NK-92 (cell line): ENCODE measurements around the gene ZNF19.

Experiments
- DNase-seq: peaks from one replicate; lab custom pipeline; 2025; ENCODE audit not compliant: unreplicated experiment; lab: John Stamatoyannopoulos, UW

ZNF19 gene

GRCh38 chr16:71443714-71444113 is 45.4 kb downstream of the ZNF19 start:
- DNase-seq: no peak

GRCh38 chr16:71442051-71442440 is 47.1 kb downstream of the ZNF19 start, which contains the start of gene TLE7:
TLE7 (minus strand) TSS chr16:71442054; CDS start chr16:71433324, 8,730 bp downstream.
- DNase-seq: no peak

DNA sequence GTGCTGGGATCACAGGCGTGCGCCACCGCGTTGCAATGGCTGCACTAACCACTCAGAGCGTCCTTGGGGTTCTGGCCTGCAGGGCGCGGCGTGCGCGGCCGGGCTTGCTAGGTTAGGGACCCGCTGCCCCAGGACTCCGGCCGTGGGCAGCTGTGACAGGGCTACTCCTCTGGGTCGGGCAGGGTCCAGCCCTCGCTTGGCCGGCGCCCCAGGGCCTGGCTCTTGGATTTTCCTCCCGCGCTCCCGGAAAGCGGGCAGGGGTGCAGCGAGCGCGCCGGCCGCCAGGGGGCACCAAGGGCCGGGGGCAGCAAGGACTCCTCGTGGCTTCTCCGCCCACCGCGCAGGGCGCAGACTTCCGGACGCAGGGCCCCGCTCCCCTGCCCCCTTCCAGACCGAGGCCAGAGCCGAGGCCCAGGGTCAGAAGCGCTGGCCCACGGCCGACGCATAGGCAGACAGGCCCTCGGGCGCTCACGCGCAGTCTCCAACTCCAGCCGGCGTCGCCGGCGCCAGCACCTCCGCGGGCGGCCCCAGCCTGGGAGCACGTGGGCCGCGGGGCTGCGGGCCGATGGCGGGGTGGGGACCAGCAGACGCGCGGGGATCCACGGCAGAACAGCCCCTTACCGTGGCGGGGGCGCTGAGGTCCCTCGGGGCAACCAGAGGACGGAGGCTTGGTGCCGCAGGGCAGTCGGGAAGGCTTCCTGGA is 47.6 kb downstream of the ZNF19 start:
- no peak for DNase-seq

DNA sequence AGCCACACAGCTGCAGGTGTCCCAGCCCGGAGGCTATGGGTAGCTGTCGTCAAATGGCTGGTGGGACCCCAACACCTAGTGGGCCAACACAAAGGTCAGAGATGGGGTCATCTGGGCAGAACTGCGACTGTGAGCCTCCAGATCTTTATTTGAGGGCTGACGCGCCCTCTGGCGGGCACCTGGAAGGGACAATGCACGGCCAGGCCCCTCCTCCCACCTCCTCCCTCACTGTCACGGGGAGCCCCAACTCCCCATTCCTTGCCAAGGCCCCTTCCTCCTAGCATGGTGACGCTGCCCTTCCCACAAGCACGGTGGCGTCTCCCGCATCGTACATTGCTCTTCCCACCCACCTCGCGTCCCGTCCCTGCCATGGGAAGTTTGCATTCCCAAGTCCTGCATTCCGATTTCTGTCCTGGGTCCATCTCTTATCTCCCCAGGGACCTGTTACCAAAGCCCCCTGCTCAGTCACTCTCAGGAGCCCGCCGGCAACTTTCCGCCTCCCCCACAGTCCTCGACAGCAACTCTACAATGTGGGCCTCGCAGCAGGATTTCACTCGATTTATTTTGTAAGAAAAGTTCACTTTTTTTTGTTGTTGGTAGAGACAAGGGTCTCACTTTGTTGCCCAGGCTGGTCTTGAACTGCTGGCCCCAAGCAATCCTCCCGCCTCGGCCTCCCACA is 48.3 kb downstream of the ZNF19 start:
- DNase-seq: no peak

- no peak for DNase-seq
Observed at GRCh38 chr16:71439523-71439922, 49.6 kb downstream of the ZNF19 start.

- DNase-seq: no peak
Observed at GRCh38 chr16:71436473-71436872, 52.7 kb downstream of the ZNF19 start.

- DNase-seq: no peak
Observed at GRCh38 chr16:71432906-71433305, 56.2 kb downstream of the ZNF19 start.

GRCh38 chr16:71431991-71432390 is 57.1 kb downstream of the ZNF19 start:
- no peak for DNase-seq

- DNase-seq: no peak
Observed at GRCh38 chr16:71431176-71431575, 57.9 kb downstream of the ZNF19 start.

GRCh38 chr16:71430744-71431143 is 58.4 kb downstream of the ZNF19 start:
- no peak for DNase-seq

DNA sequence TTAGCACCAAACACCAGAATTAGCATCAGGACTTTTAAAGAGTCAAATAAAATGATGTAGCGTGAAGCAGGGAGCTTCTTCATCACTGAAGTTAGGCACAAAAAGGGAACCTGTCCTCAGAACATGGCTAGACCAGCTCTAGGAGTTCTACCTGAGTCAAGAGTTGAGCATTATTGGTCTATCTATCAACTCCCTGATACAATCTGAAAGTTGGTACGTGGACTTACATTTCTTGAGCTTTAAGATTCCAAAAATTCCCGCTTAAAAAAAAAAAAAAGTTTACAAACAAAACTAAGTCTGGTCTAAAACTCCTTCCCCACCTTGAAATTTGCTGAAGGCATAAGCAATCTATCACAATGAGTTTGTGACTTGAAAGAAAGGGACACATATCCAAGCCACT is 59.5 kb downstream of the ZNF19 start:
- no peak for DNase-seq

- DNase-seq: no peak
Observed at GRCh38 chr16:71428883-71429282, 60.2 kb downstream of the ZNF19 start.

- no peak for DNase-seq
Observed at GRCh38 chr16:71428385-71428784, 60.7 kb downstream of the ZNF19 start.

GRCh38 chr16:71426880-71427615 is 62.1 kb downstream of the ZNF19 start:
- no peak for DNase-seq

DNA sequence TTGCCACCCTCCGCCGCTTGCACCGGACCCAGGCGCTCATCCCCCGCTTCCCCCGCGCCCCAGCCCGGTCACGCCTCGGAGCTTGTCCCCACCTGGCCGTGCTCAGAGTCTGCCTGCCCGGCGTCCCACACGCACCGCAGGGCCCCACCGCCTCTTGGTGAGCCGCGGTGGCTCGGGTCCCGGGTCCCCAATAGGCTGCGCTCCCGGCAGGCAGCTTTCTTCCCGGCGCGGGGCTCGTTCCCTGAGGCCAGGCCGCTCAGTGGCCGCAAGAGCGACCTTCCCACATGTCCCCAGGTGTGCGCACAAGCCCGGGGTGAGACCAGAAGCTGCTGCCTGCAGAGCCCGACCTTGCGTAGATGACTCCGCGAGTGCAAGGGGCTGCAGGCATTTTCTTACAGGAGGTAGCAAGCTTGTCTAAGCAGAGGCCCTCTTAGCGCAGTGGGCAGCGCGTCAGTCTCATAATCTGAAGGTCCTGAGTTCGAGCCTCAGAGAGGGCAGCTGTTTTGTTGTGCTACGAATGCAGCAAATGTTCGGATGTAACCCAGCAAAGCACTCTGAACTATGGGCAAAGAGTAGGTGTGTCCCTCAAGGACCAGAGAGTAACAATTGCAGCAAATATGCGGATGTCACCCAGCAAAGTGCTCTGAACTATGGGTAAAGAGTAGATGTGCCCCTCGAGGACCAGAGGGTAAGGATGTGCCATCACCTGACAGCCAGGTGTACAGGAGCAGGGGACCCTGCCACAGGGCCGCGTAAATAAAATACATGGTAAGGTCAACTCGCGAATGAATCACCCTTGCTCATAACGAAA is 62.9 kb downstream of the ZNF19 start:
- DNase-seq: no peak

DNA sequence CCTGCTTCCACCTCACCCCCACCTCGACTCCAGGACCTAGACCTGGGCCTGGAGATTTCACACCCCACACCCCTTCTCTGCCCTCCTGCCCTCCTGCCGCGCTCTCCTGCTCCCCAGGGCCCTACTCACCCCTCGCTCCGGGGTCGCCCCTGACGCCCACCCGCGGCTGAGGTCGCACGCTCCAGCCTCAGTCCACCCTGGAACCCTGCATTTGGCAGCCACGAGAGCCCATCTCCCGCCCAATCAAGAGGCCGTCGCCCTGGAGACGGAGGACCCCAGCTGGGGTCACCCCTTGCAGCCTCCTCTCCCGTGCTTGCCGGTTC is 63.4 kb downstream of the ZNF19 start:
- DNase-seq: no peak

DNA sequence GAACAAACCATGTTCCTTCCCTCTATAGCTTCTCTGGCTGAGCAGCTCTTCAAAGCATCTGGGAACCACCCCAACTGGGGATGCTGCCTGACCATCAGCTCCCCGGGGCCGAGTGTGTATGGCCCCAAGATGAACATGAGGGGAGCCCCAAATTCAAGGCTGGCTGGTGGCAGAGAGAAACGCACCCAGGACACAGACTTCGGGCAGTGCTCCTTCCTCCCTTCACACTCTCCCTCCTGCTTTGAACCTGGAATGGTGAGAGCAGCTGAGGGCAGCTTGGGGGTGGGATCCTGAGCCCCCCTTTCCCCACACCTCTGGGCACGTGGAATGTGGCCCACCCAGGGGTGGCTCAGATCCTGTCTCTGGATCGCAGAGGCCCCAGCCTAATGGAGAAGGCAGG is 64.5 kb downstream of the ZNF19 start:
- DNase-seq: no peak

DNA sequence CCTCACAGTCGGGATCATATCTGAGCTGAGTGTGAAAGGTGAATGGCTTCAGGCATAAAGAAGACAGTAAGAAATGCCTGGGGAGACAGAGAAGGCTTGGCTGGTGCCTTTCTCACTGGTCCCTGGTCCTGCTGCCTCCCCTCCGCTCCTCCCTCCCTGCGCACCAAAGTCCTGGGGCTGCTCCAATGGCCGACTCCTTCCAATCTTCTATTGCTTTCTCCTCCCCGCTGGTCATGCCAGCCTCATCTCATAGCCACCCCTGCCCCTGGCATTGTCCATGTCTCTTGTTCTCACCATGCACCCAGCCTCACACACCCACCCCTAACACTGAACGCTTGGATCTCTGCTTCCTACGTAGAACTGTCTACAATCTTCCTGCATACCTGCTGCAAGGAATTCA is 65.3 kb downstream of the ZNF19 start:
- DNase-seq: no peak
